ENCODE measurements around the gene OBSCN. TPM values are rescaled to one million over a fixed set of nuclear protein-coding genes. Genes with fewer than 3 reads are reported as not detected.

Gene OBSCN
- total and polyA plus RNA-seq, 2 donors (not counting 1 experiment from before 2014, with no cell fraction given) = 10.0 to 63.9 TPM

- H3K4me1 Mint-ChIP-seq = peaks cover 5% of the 10 kb centered on the region
- H3K27me3 ChIP-seq (replicated peaks in 1 of 4; ENCODE audit: control extremely low read depth in 1 of 4, control insufficient read depth in 3 of 4, insufficient read depth in 4 of 4, low read length in 3 of 4) = peaks cover 0 to 6% (median 0%) of the 10 kb centered on the region in 4 experiments
- peaks cover 0 to 8% of the 10 kb centered on the region in 2 donors for H3K4me1 ChIP-seq (ENCODE audit: control insufficient read depth in 2 of 2, insufficient read depth in 2 of 2, low read length in 2 of 2)
- peak overlapping the region in 2 of 5 experiments; percentile 57 to 62 for H3K4me3 ChIP-seq (ENCODE audit: control extremely low read depth in 1 of 5, extremely low read depth in 1 of 5, insufficient read depth in 1 of 5, low read depth in 2 of 5, low read length in 4 of 5)
- TF ChIP-seq EZH2 (IDR thresholded peaks at IDR 0.05; ENCODE audit: borderline replicate concordance, insufficient read depth, low read depth, low read length, poor library complexity, severe bottlenecking) = no peak
- TF ChIP-seq, protein P1, sequence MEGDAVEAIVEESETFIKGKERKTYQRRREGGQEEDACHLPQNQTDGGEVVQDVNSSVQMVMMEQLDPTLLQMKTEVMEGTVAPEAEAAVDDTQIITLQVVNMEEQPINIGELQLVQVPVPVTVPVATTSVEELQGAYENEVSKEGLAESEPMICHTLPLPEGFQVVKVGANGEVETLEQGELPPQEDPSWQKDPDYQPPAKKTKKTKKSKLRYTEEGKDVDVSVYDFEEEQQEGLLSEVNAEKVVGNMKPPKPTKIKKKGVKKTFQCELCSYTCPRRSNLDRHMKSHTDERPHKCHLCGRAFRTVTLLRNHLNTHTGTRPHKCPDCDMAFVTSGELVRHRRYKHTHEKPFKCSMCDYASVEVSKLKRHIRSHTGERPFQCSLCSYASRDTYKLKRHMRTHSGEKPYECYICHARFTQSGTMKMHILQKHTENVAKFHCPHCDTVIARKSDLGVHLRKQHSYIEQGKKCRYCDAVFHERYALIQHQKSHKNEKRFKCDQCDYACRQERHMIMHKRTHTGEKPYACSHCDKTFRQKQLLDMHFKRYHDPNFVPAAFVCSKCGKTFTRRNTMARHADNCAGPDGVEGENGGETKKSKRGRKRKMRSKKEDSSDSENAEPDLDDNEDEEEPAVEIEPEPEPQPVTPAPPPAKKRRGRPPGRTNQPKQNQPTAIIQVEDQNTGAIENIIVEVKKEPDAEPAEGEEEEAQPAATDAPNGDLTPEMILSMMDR (IDR thresholded peaks at IDR 0.05) = no peak
- no peaks in the 10 kb centered on the region for H4K20me1 ChIP-seq (ENCODE audit: control insufficient read depth, insufficient read depth, low read length, poor library complexity, severe bottlenecking)
- H3K9me3 Mint-ChIP-seq (ENCODE audit: insufficient read depth) = no peaks in the 10 kb centered on the region
- peak overlapping the region; percentile 99 for H3K4me2 ChIP-seq (replicated peaks; ENCODE audit: low read depth, low read length, poor library complexity, severe bottlenecking)
- H3K36me3 ChIP-seq (replicated peaks in 1 of 2; ENCODE audit: control extremely low read depth in 1 of 2, control insufficient read depth in 1 of 2, extremely low read depth in 1 of 2, insufficient read depth in 2 of 2, low read length in 1 of 2) = no peaks in the 10 kb centered on the region
- ATAC-seq (ENCODE audit: low read depth) = no peak
- peak overlapping the region; percentile 97 for H3K4me3 Mint-ChIP-seq
- H3K79me2 ChIP-seq (ENCODE audit: control insufficient read depth, insufficient read depth, low read length) = no peaks in the 10 kb centered on the region
- no peak overlapping the region for H3K9ac ChIP-seq (ENCODE audit: low read length)
- H3K27ac Mint-ChIP-seq = no peak overlapping the region
- ChIA-PET POLR2A (interaction anchor here (1.3 kb wide), 1 partner anchor 17 kb away, joined by 5 read pairs; no protein-coding TSS in a partner anchor), CTCF (interaction anchor here (0.8 kb wide), 1 partner anchor 13 kb away, joined by 4 read pairs; no protein-coding TSS in a partner anchor)
- 62% methylated on average over 54 of the region's 66 CpGs for WGBS (ENCODE audit: insufficient coverage)
- no peak overlapping the region for H3K27ac ChIP-seq (ENCODE audit: low read length in 2 of 2)
- intact Hi-C loops (cut with micrococcal nuclease) = loop anchor here (2.0 to 5.0 kb wide), 2 partner anchors 130 to 290 kb away; partner anchors contain the start of gene ARF1
- H3K27me3 Mint-ChIP-seq = no peaks in the 10 kb centered on the region
- DNase-seq = no peak
- peaks cover 0 to 7% (median 0%) of the 10 kb centered on the region in 3 donors for H3K9me3 ChIP-seq (ENCODE audit: control extremely low read depth in 1 of 3, control insufficient read depth in 2 of 3, insufficient read depth in 1 of 3, low read length in 2 of 3)
- peak overlapping the region; percentile 89 for H2AFZ ChIP-seq (ENCODE audit: insufficient read depth, low read depth, low read length, poor library complexity, severe bottlenecking)
These were observed 4.6 kb downstream of the OBSCN start for GRCh38 chr1:228212415-228212965.
